ENCODE results near the gene LRRN2.

The LRRN2 gene

DNA sequence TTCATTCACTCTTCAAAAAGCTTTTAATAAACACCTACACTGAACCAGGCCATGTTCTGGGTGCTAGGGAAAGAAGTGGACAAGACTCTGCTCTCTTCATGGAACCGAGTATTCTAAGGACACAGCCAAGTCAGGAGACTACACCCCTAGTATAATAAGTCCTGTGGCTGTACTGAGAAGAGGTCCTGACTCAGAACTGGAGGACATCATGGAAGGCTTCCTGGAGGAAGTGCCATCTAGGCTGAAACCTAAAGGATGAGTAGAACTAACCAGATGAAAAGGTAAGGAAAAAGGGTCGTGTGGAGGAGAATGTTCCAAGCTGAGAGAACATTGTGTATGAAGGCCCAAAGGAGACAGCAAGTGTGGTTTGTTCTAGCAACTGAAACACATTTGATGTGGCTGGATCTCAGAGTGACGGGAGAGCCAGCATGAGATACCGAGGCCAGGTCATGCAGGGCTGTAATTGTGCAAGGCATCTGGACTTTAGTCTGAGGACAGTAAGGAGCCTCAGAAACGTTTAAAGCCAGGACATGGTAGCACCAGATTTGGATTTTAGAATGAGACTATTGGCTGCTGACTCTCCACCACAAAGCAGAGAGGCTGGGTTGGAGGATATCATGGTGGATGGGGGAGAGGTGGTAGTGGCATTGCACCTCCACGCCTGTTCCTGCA is 82.5 kb downstream of the LRRN2 start:
- DNase-seq (ENCODE audit: low spot score), result no peak
- no peak for FAIRE-seq

- no peak for FAIRE-seq
Measured at GRCh38 chr1:204602111-204602579, 83.4 kb downstream of the LRRN2 start.

GRCh38 chr1:204600968-204601367 is 84.6 kb downstream of the LRRN2 start:
- DNase-seq (ENCODE audit: low spot score), result no peak
- FAIRE-seq, result no peak

More at GRCh38 chr1:204602111-204602579, 83.4 kb downstream of the LRRN2 start:
- no peak for DNase-seq (ENCODE audit: low spot score)

DNA sequence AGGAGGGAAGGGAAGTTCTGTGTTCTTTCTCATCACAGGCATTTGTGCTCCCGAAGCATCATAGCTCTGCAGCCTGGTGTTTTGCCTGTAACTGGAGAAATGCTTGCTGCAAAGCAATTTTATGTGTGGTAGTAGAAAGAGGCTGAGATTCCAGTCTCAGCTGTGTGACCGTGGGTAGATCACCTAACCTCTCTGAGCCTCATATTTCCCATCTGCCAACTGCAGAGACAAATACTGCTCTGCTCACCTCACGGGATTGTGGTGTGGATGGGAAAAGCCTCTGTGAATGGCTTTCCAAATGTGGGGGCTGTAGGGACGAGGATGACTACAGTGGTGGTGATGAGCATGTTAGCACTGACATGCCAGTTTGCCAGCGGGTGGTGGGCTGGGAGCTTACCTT is 85.3 kb downstream of the LRRN2 start:
- FAIRE-seq, result no peak

DNA sequence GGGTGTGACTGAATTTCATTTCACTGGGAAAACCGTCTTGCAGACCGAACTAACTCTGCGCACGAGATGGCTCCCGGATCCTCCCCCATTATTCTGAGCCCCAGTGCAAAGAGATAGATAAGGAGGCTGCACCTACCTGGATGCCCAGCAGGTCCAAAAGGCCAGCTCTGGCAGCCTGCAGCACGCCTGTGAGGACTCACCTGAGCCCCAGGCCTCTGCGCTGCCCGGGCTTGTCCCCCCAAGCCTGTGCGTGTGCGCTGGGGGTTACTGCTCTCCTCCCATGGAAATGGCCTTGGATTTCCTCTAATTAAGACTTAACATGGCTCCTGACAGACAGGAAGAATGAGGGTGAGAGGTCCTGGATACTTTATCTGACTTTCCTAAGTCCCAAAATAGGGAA is 85.9 kb downstream of the LRRN2 start:
- FAIRE-seq (no peak), DNase-seq (ENCODE audit: low spot score) (no peak)

More for the DNA sequence above, 85.3 kb downstream of the LRRN2 start:
- no peak for DNase-seq (ENCODE audit: low spot score)

DNA sequence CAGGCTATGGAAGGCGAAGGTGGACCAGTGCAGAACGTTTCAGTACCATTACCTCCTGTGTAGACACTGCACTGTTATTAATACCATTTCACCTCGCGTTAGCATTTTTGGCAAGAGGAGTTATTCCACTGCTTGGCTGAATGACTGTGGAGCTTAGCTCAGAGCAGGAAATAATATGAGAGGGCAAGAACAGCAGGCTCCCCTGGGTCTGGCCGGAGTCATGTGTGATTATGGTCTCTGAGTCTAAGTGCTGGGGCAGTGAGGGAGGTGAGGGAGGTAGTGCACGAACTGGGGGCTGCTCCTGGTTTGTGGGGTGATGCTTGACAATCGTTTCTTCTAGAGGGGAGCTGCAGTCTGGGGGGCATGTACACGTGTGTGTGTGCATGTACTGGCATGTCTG is 86.4 kb downstream of the LRRN2 start:
- FAIRE-seq (no peak), DNase-seq (ENCODE audit: low spot score) (no peak)

DNA sequence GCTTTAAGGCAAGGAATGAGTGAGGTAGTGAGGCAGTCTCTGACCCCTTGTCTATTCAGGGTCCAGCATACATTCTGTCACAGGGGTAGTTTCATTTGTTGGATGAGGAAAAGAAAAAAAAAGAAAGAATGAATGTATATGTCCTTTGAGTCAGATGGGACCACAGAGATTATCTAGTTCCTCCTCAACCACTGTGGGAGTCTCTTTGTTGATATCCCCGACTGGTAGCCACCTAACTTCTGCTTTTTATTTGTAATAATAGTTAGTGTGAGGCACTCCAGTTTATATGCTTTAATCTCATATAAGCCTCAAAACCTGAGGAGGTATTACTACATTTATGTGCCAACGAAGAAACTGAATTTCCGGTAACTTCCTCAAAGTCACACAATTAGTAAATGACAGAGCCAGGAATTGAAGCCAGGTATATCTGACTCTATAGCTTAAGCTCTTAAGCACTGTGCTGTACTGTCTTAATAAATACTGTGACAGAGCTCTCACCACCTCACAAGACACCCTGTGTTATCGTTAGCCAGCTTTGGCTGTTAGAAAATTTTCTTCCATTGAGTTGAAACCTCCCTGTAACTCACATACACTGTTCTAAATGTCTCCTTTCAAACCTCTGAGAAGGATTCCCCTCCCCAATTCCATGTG is 87.1 kb downstream of the LRRN2 start:
- no peak for FAIRE-seq
- DNase-seq (ENCODE audit: low spot score), result no peak

DNA sequence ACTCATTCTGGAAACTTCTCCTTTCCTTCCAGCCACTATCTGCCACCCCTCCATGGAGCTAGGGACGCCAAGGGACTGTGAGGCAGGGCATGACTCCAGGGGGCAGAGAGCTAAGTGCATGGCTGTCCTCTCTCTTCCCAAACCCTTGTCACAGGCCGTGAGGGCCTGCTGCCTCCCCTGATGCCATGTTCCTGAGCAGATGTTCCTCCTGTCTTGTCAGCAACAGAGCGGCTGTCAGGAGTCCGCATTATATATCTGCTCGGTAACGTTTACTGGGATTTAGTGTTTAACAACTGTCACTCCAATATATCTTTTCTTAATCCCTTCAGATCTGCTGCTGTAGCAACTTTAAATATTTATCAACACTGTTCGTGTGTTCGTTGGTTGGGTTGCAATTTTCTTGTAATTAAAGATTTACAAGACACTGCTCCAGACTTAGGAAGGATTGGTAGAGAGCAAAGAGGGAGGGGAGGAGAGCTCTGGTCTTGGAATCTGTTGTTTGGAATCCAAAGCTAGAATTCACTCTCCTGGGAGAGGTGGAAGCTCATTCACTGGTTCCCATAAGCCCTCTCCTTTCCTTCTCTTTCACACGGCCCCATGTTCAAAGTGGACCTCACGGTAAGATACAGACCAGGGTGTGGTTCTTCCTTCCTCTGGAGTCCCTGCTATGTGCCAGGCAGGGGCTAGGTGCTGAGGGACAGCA is 93.1 kb downstream of the LRRN2 start:
- no peak for DNase-seq (ENCODE audit: low spot score)
- FAIRE-seq, result no peak

DNA sequence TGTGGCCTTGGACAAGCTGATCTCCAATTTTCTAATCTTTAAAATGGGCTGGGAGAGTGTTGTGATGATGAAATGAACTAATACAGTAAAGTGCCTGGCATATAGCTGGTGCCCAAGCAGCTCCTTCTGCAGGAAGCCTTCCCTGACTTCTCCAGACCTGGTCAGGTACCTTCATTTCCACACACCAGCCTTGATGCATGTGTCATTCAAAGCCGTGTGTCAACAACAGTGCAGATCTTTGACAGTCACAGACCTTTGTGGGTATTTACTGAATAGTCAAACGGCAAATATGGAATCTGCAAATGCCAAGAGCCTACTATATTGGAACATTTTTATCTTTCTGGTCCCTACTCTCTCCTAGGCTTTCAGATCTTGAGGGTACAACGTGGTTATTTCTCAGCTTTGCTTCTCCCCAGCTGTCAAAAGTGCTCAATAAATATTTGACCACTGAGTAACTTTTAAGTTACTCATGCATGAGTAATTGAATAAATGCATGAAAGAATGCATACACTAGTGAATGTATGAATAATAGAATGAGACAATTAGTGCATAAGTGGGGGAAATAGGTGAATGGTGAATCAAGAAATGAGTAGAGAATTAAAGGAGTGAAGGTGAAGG is 94.0 kb downstream of the LRRN2 start:
- FAIRE-seq (peak; percentile 27), DNase-seq (ENCODE audit: low spot score) (peak; percentile 36)

DNA sequence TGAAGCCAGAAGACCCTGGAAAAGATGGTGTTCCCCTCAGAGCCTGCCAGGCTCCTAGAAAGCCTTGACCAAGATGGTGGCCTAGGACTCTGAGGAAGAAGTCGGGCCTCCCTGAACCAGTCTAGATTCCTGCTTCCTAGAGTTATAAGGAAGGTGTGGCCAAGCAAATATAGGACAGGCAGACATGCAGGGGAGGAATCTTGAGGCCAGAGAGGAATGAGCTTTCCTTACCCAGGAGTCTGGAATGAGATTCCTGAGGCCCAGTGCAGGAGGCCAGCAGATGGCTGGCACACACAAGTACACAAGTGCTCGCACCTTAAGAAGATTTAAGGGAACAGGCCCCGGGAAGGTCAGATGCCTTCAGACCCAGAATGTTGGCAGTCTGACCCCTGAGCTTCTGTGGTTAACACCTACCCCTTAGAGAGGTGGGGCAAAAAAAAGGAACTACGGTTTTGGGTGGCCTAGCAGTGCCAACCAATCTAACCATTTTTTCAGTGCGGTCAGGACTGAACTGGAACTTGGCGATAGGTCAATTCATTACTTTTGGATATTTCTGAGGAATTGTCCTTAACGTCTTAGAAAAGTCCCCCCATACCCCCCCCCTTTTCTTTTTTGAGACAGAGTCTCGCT is 96.0 kb downstream of the LRRN2 start:
- DNase-seq (ENCODE audit: low spot score) (no peak), FAIRE-seq (no peak)

DNA sequence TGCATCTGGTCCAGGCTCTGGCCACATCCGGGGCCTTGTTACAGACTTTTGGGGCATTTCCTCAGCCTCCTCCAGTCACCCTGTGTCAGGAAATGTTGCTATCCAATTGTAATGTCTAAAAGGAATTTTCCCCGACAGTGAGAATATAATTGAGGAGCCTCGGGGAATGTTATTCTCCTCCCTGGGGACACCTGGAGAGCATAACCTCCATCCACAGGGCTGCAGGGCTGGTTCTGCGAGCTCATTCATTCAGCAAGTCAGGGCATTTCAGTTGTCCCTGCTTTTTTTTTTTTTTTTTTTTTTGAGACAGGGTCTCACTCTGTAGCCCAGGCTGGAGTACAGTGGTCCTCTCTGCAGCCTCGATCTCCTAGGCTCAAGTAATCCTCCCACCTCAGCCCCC is 96.7 kb downstream of the LRRN2 start:
- FAIRE-seq, result no peak
- no peak for DNase-seq (ENCODE audit: low spot score)

DNA sequence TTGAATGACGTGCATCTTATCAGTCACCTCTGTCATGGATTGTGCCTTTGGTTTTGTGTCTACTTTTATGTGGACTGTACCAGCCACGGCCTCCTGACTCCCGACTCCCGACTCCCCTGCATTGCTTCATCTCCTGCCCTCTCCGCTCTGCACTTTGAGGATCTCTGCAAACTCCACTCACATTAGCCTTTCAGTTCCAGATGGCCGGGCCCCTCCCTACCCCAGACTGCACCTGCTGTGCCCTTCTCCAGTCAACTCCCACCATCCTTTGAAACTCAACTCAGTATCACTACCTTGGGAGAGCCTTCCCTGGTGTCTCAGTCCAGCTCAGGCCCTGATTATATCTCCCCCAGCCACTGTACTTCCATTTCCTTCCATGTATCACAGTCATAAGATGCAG is 97.9 kb downstream of the LRRN2 start:
- FAIRE-seq, result no peak
- no peak for DNase-seq (ENCODE audit: low spot score)

- DNase-seq (ENCODE audit: low spot score) (no peak), FAIRE-seq (no peak)
Measured at GRCh38 chr1:204584699-204585372, 100.7 kb downstream of the LRRN2 start.

- DNase-seq (ENCODE audit: low spot score) (no peak), FAIRE-seq (no peak)
Measured at GRCh38 chr1:204583909-204584632, 101.5 kb downstream of the LRRN2 start.

DNA sequence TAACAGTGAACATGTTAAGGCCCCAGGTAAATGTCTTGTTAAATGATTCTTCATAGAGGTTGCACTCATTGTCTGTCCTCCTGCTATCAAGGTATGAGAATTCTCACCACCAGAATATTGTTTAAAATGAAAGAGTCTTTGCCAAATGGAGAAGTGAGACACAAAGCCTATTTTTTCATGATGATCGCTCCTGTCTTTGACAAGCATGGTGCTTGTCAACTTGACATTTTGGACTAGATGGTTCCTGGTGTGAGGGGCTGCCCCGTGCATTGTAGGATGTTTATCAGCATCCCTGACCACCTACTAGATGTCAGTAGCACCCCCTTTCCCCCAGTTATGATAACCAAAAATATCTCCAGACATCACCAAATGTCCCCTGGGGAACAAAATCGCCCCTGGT is 103.8 kb downstream of the LRRN2 start:
- DNase-seq (ENCODE audit: low spot score) (no peak), FAIRE-seq (no peak)

- no peak for FAIRE-seq
- no peak for DNase-seq (ENCODE audit: low spot score)
Measured at GRCh38 chr1:204580862-204581261, 104.7 kb downstream of the LRRN2 start.

DNA sequence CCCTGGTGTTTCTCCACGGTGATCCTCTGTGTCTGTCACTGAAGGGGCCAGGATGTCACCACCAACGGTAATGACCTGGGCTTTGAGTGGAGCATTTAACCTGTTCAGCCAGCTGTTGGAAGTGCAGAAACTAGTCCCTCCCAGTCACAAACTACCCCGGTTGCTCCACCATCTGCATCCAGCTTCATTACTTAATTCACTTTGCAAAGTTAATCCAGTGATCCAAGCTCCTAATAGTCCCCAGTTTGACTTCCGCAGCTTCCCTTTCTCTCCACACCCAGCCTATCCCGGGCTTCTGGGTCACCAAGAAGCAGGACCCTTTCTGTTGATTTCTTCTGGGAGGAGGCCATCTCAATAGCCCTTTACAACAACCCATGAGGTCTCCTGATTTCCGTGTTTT is 105.9 kb downstream of the LRRN2 start:
- DNase-seq (ENCODE audit: low spot score) (no peak), FAIRE-seq (no peak)

GRCh38 chr1:204578867-204579664 is 106.5 kb downstream of the LRRN2 start:
- DNase-seq (ENCODE audit: low spot score) (no peak), FAIRE-seq (no peak)

- FAIRE-seq (no peak), DNase-seq (ENCODE audit: low spot score) (no peak)
Measured at GRCh38 chr1:204577794-204578478, 107.6 kb downstream of the LRRN2 start.

Measured in urothelium cell line (cell line).